MCF 10A (cell line): Measurements from ENCODE around the gene MAP3K5. TPM values are rescaled to one million over a fixed set of nuclear protein-coding genes. Genes with fewer than 3 reads are reported as not detected.

Source experiments
- BruUV-seq: library from RNA; stranded (reverse); fragments of 400-500 nt; replicated peaks from 2 replicates; lab custom pipeline; 2021; lab: Mats Ljungman, UMichigan
- CTCF ChIA-PET: fragments of 300-600 bp; sonication (Branson Sonifier 250); formaldehyde crosslinking; extraction: SDS; loops from one replicate; lab custom pipeline; 2021; ENCODE audit warnings: antibody characterized with exemption, inconsistent platforms; lab: Yijun Ruan, JAX
- POLR2A ChIA-PET: fragments of 300-600, 350-650 bp; sonication (Branson Sonifier 250); formaldehyde crosslinking; extraction: SDS; loops from one replicate; lab custom pipeline; 2020; ENCODE audit warnings: antibody characterized with exemption, inconsistent platforms; lab: Yijun Ruan, JAX
- DNase-seq: peaks from one replicate; pipeline ENCODE4 v3.0.0-alpha.2; 2018; ENCODE audit not compliant: unreplicated experiment
- H3K27ac Mint-ChIP-seq: one replicate; pipeline ENCODE4 v1.8.0; 2022; ENCODE audit warnings: mild to moderate bottlenecking, low read depth, mixed read lengths; ENCODE audit not compliant: unreplicated experiment
- H3K27me3 Mint-ChIP-seq: one replicate; pipeline ENCODE4 v1.8.0; 2022; ENCODE audit warnings: mixed read lengths; ENCODE audit not compliant: insufficient read depth, unreplicated experiment
- H3K36me3 Mint-ChIP-seq: one replicate; pipeline ENCODE4 v1.8.0; 2022; ENCODE audit warnings: mild to moderate bottlenecking, moderate library complexity, mixed read lengths; ENCODE audit not compliant: insufficient read depth, unreplicated experiment
- H3K4me1 Mint-ChIP-seq: one replicate; pipeline ENCODE4 v1.8.0; 2022; ENCODE audit warnings: mixed read lengths; ENCODE audit not compliant: insufficient read depth, unreplicated experiment
- H3K4me3 Mint-ChIP-seq: one replicate; pipeline ENCODE4 v1.8.0; 2022; ENCODE audit warnings: mild to moderate bottlenecking, moderate library complexity, mixed read lengths; ENCODE audit not compliant: unreplicated experiment
- H3K9me3 Mint-ChIP-seq: one replicate; pipeline ENCODE4 v1.8.0; 2022; ENCODE audit warnings: mixed read lengths; ENCODE audit not compliant: unreplicated experiment
- CTCF ChIP-seq: fragments of 200-600 bp; IDR thresholded peaks from one replicate; pipeline ENCODE4 v1.8.0; 2022; ENCODE audit warnings: antibody characterized with exemption, mild to moderate bottlenecking; ENCODE audit not compliant: unreplicated experiment
- intact Hi-C: fragments of 100-400 bp; cut with micrococcal nuclease; formaldehyde crosslinking; loops from 2 replicates; pipeline ENCODE4 v1.14.1; 2022
- total RNA-seq: library from RNA; stranded (reverse); gene quantifications from 2 replicates; pipeline ENCODE4 v1.2.3, GENCODE V29; 2022

The MAP3K5 gene
- total RNA-seq, 1 experiment from 2014 or later, result 8.4 TPM

GRCh38 chr6:136739501-136739900 lies 52.8 kb downstream of the MAP3K5 start:
- Mint-ChIP-seq H3K4me3 (no peak overlapping the region), H3K27me3 (no peaks in the 10 kb centered on the region), H3K27ac (no peak overlapping the region), H3K36me3 (no peaks in the 10 kb centered on the region), H3K9me3 (peaks cover 7% of the 10 kb centered on the region), H3K4me1 (peaks cover 15% of the 10 kb centered on the region)
- intact Hi-C loops, result no loop called here
- POLR2A ChIA-PET, result interaction anchor here (1.7 kb wide), 1 partner anchor 52 kb away, joined by 8 read pairs; the partner anchor contains the start of gene MAP3K5
- DNase-seq, result no peak
- TF ChIP-seq CTCF, result no peak
- BruUV-seq, result no TSS peak
- CTCF ChIA-PET, result no interaction called here

- BruUV-seq, result no TSS peak
- Mint-ChIP-seq H3K9me3 (peaks cover 7% of the 10 kb centered on the region), H3K36me3 (no peaks in the 10 kb centered on the region), H3K27me3 (no peaks in the 10 kb centered on the region), H3K4me1 (peaks cover 15% of the 10 kb centered on the region), H3K27ac (no peak overlapping the region), H3K4me3 (no peak overlapping the region)
- ChIA-PET POLR2A (interaction anchor here (0.7 to 2.1 kb wide), 4 partner anchors 24 to 53 kb away, joined by 5 to 8 read pairs (median 8); partner anchors contain the start of gene MAP3K5), CTCF (interaction anchor here (0.7 to 1.1 kb wide), 2 partner anchors 55 to 95 kb away, joined by 3 to 4 read pairs; no protein-coding TSS in a partner anchor)
- no peak for TF ChIP-seq CTCF
- DNase-seq, result no peak
- intact Hi-C loops, result no loop called here
These were observed 53.2 kb downstream of the MAP3K5 start for GRCh38 chr6:136739071-136739470.

- no peak overlapping the region for H3K27ac Mint-ChIP-seq
- peaks cover 15% of the 10 kb centered on the region for H3K4me1 Mint-ChIP-seq
- no TSS peak for BruUV-seq
- no peak for DNase-seq
- intact Hi-C loops, result no loop called here
- H3K9me3 Mint-ChIP-seq, result peaks cover 3% of the 10 kb centered on the region
- CTCF ChIA-PET, result interaction anchor here (0.7 to 1.1 kb wide), 2 partner anchors 55 to 95 kb away, joined by 3 to 4 read pairs; no protein-coding TSS in a partner anchor
- no peak for TF ChIP-seq CTCF
- no peak overlapping the region for H3K4me3 Mint-ChIP-seq
- H3K27me3 Mint-ChIP-seq, result no peaks in the 10 kb centered on the region
- POLR2A ChIA-PET, result interaction anchor here (0.7 to 2.1 kb wide), 3 partner anchors 23 to 54 kb away, joined by 5 to 8 read pairs (median 7); partner anchors contain the start of gene MAP3K5
- H3K36me3 Mint-ChIP-seq, result no peaks in the 10 kb centered on the region
These were observed 53.6 kb downstream of the MAP3K5 start for GRCh38 chr6:136738692-136739057.

- ChIA-PET CTCF (interaction anchor here (1.1 kb wide), 1 partner anchor 94 kb away, joined by 3 read pairs; no protein-coding TSS in a partner anchor), POLR2A (interaction anchor here (0.7 to 2.1 kb wide), 4 partner anchors 18 to 54 kb away, joined by 3 to 8 read pairs (median 6); partner anchors contain the start of gene MAP3K5)
- intact Hi-C loops, result no loop called here
- peak; percentile 69 for DNase-seq
- Mint-ChIP-seq H3K4me3 (no peak overlapping the region), H3K4me1 (peaks cover 15% of the 10 kb centered on the region), H3K9me3 (no peaks in the 10 kb centered on the region), H3K27ac (peak overlapping the region; percentile 54), H3K27me3 (no peaks in the 10 kb centered on the region), H3K36me3 (no peaks in the 10 kb centered on the region)
- BruUV-seq, result no TSS peak
- TF ChIP-seq CTCF, result no peak
These were observed 54.2 kb downstream of the MAP3K5 start for GRCh38 chr6:136737871-136738691.
